Endodermal cell (in vitro differentiated cells): ENCODE data around the gene TUBGCP3. TPM values are rescaled to one million over a fixed set of nuclear protein-coding genes. Genes with fewer than 3 reads are reported as not detected.
"Not testable (repeated sequence)": the region's sequence is repeated elsewhere in the genome, so short reads cannot be mapped to it uniquely, and the experiment has no call there.

Experiments used
- DNase-seq: peaks from one replicate; pipeline ENCODE4 v3.0.0-alpha.2; 2017
- H3K27ac ChIP-seq: 2 replicates; pipeline ENCODE4 v1.5.1; 2013; ENCODE audit warnings: mild to moderate bottlenecking, low read depth, low read length, moderate library complexity
- H3K27me3 ChIP-seq: 2 replicates; pipeline ENCODE4 v1.6.1; 2013; ENCODE audit warnings: mild to moderate bottlenecking, low read length, moderate library complexity; ENCODE audit not compliant: insufficient read depth, control insufficient read depth, poor library complexity, severe bottlenecking
- H3K36me3 ChIP-seq: 2 replicates; pipeline ENCODE4 v1.7.0; 2013; ENCODE audit warnings: mild to moderate bottlenecking, low read length, moderate library complexity; ENCODE audit not compliant: control insufficient read depth, insufficient read depth
- H3K4me1 ChIP-seq: one replicate; pipeline ENCODE4 v1.7.0; 2013; ENCODE audit warnings: low read length; ENCODE audit not compliant: control insufficient read depth, insufficient read depth
- H3K4me3 ChIP-seq: 2 replicates; pipeline ENCODE4 v1.5.1; 2013; ENCODE audit warnings: mild to moderate bottlenecking, low read length, moderate library complexity
- H3K9ac ChIP-seq: 2 replicates; pipeline ENCODE4 v1.6.1; 2013; ENCODE audit warnings: mild to moderate bottlenecking, low read length, moderate library complexity; ENCODE audit not compliant: poor library complexity, severe bottlenecking; ENCODE audit errors: extremely low read depth
- H3K9me3 ChIP-seq: 2 replicates; pipeline ENCODE4 v1.6.1; 2013; ENCODE audit warnings: mild to moderate bottlenecking, low read length, moderate library complexity; ENCODE audit not compliant: control insufficient read depth
- H3K27ac Mint-ChIP-seq: 2 replicates; pipeline ENCODE4 v1.8.0; 2020; ENCODE audit warnings: mixed read lengths
- H3K27me3 Mint-ChIP-seq: 2 replicates; pipeline ENCODE4 v1.8.0; 2021; ENCODE audit warnings: mild to moderate bottlenecking, mixed read lengths; ENCODE audit not compliant: insufficient read depth
- H3K36me3 Mint-ChIP-seq: 2 replicates; pipeline ENCODE4 v1.8.0; 2020; ENCODE audit warnings: low read depth, mixed read lengths
- H3K4me1 Mint-ChIP-seq: 2 replicates; pipeline ENCODE4 v1.8.0; 2020; ENCODE audit warnings: mixed read lengths
- H3K4me3 Mint-ChIP-seq: 2 replicates; pipeline ENCODE4 v1.8.0; 2020; ENCODE audit warnings: mild to moderate bottlenecking, moderate library complexity, mixed read lengths
- H3K9me3 Mint-ChIP-seq: 2 replicates; pipeline ENCODE4 v1.8.0; 2020; ENCODE audit warnings: mild to moderate bottlenecking, mixed read lengths
- WGBS, 2 experiments: methylation state at CpG; one replicate each; pipeline versions ENCODE4 v1.1.5 to v1.1.7; 2013; ENCODE audit warnings: missing lambda C conversion rate in 2 of 2, mixed read lengths in 1 of 2; ENCODE audit not compliant: insufficient coverage in 1 of 2, insufficient read length in 1 of 2; 5-methylcytosine and 5-hydroxymethylcytosine counted together
- total RNA-seq, 2 donors: library from RNA; stranded (reverse); fragmentation: NEBNext Ultra II Directional in 1 of 2; extraction: Animal tissue kit (Norgen Biotek cat#: 25700) in 1 of 2; gene quantifications; 2 replicates in 1 of 2; 3 replicates in 1 of 2; pipeline ENCODE4 v1.2.1, GENCODE V29; 2021
- TF ChIP-seq, protein P1 (sequence below): fragments of 200-600 bp; sonication (generic); conservative IDR thresholded peaks from 2 replicates; pipeline ENCODE4 v1.5.0; 2021; ENCODE audit warnings: antibody characterized with exemption, mild to moderate bottlenecking

The TUBGCP3 gene
- total RNA-seq, 2 donors from 2014 or later: 34.7 to 55.3 TPM

DNA sequence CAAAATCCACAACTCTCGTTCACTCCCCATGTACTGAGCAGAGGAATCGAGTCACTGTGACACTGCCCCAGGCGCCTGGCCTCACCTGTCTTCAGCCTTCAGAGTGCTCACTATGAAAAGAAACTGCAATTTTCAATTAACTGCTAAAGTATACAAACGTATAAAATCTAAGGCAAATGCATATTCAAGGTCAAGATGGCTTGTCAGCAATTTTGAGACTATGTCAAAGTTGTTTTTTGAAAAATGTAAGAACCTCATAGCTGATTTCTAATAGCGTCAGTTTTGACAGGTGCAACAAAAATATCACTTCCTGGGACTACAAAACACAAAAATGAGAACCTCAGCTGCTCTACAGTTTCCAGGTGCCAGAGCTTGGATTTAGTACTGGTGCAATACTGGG, 31.4 kb downstream of the TUBGCP3 start:
- TF ChIP-seq, protein P1, sequence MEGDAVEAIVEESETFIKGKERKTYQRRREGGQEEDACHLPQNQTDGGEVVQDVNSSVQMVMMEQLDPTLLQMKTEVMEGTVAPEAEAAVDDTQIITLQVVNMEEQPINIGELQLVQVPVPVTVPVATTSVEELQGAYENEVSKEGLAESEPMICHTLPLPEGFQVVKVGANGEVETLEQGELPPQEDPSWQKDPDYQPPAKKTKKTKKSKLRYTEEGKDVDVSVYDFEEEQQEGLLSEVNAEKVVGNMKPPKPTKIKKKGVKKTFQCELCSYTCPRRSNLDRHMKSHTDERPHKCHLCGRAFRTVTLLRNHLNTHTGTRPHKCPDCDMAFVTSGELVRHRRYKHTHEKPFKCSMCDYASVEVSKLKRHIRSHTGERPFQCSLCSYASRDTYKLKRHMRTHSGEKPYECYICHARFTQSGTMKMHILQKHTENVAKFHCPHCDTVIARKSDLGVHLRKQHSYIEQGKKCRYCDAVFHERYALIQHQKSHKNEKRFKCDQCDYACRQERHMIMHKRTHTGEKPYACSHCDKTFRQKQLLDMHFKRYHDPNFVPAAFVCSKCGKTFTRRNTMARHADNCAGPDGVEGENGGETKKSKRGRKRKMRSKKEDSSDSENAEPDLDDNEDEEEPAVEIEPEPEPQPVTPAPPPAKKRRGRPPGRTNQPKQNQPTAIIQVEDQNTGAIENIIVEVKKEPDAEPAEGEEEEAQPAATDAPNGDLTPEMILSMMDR: no peak
- Histone ChIP-seq H3K9me3 (no peaks in the 10 kb centered on the region), H3K27ac (no peak overlapping the region), H3K9ac (no peak overlapping the region), H3K27me3 (no peaks in the 10 kb centered on the region), H3K4me1 (no peaks in the 10 kb centered on the region), H3K4me3 (no peak overlapping the region), H3K36me3 (peaks cover 86% of the 10 kb centered on the region)
- WGBS, 2 experiments: 90 to 95% methylated on average over 5 of the region's 5 CpGs
- Mint-ChIP-seq H3K27ac (no peak overlapping the region), H3K9me3 (no peaks in the 10 kb centered on the region), H3K4me3 (no peak overlapping the region), H3K27me3 (no peaks in the 10 kb centered on the region), H3K4me1 (no peaks in the 10 kb centered on the region), H3K36me3 (peaks cover 61% of the 10 kb centered on the region)
- no peak for DNase-seq

DNA sequence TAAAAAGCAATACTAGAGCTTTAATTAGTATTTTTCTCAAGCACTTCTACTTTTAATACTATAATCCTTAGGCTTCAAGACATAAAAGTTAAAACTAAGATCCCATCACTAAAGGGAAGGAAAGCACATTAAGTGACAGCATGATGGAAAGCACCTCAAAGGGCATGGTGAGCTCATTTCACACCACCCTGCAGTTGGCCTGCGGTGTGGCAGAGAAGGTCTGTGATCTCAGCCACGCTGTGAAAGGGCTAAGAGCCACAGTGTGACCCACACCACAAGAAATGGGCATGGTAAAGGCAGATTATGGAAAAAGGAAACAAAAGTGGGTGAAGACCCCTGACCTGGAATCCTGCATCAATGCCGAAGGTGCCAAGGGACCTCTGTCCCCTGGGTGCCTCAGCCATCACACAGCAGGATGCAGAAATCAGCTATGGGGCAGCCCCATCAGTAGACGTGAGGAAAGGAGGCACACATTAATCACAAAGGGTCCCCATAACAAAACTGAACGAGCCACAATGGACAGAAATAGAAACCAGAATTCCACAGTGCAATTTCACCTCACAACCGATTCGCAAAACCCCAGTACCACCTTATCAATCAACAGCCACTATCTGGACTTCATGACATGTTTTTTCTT, 33.6 kb downstream of the TUBGCP3 start:
- Histone ChIP-seq H3K36me3 (peaks cover 83% of the 10 kb centered on the region), H3K9ac (no peak overlapping the region), H3K4me1 (no peaks in the 10 kb centered on the region), H3K9me3 (no peaks in the 10 kb centered on the region), H3K27ac (no peak overlapping the region), H3K27me3 (no peaks in the 10 kb centered on the region), H3K4me3 (no peak overlapping the region)
- DNase-seq: no peak
- peaks cover 71% of the 10 kb centered on the region for H3K36me3 Mint-ChIP-seq
- H3K4me1 Mint-ChIP-seq: no peaks in the 10 kb centered on the region
- no peaks in the 10 kb centered on the region for H3K9me3 Mint-ChIP-seq
- H3K27me3 Mint-ChIP-seq: no peaks in the 10 kb centered on the region
- TF ChIP-seq, protein P1: no peak
- WGBS, 2 experiments: 93 to 100% methylated on average over 4 to 7 of the region's 7 CpGs
- no peak overlapping the region for H3K27ac Mint-ChIP-seq
- H3K4me3 Mint-ChIP-seq: no peak overlapping the region

DNA sequence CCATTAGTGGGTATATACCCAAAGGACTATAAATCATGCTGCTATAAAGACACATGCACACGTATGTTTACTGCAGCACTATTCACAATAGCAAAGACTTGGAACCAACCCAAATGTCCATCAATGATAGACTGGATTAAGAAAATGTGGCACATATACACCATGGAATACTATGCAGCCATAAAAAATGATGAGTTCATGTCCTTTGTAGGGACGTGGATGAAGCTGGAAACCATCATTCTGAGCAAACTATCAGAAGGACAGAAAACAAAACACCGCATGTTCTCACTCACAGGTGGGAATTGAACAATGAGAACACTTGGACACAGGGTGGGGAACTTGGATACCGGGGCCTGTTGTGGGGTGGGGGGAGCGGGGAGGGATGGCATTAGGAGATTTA, 39.0 kb downstream of the TUBGCP3 start:
- H3K9me3 Mint-ChIP-seq, H3K27me3 Mint-ChIP-seq, H3K27ac ChIP-seq, H3K4me3 ChIP-seq, H3K4me3 Mint-ChIP-seq, H3K27me3 ChIP-seq, H3K9ac ChIP-seq, H3K9me3 ChIP-seq, DNase-seq, H3K4me1 ChIP-seq, H3K27ac Mint-ChIP-seq, H3K4me1 Mint-ChIP-seq: not testable (repeated sequence)
- WGBS, 2 experiments: 98 to 100% methylated on average over 1 to 4 of the region's 5 CpGs
- peaks cover 81% of the 10 kb centered on the region for H3K36me3 Mint-ChIP-seq
- H3K36me3 ChIP-seq: peaks cover 66% of the 10 kb centered on the region

DNA sequence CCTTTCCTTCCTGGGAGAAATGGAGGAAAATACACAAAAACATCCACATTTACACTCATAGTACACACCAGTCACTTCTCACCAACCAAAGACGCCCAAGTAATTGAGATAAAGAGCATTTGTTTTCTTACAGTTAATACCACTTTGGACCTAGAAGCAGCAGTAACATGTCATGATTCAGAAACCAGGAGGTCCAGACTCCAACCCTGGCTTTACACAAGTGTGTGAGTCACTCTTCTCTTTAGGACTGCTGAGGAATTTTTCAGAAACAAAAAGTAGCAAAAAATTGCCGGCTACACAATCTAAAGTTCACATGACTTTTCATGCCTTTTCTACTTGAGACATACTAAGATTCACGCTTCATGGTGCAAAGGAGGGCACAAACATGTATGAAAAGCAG, 42.1 kb downstream of the TUBGCP3 start:
- Mint-ChIP-seq H3K9me3 (no peaks in the 10 kb centered on the region), H3K4me3 (no peak overlapping the region), H3K4me1 (no peaks in the 10 kb centered on the region), H3K27me3 (no peaks in the 10 kb centered on the region), H3K27ac (no peak overlapping the region), H3K36me3 (peaks cover 70% of the 10 kb centered on the region)
- WGBS, 2 experiments: 92 to 97% methylated on average over 2 to 3 of the region's 3 CpGs
- Histone ChIP-seq H3K4me3 (no peak overlapping the region), H3K36me3 (peaks cover 45% of the 10 kb centered on the region), H3K27ac (no peak overlapping the region), H3K4me1 (no peaks in the 10 kb centered on the region), H3K27me3 (no peaks in the 10 kb centered on the region), H3K9me3 (no peaks in the 10 kb centered on the region), H3K9ac (no peak overlapping the region)
- TF ChIP-seq, protein P1: no peak
- DNase-seq: no peak
